Progenitor cell of endocrine pancreas (in vitro differentiated cells): Measurements from ENCODE around the gene CYP4Z1. TPM values are rescaled to one million over a fixed set of nuclear protein-coding genes. Genes with fewer than 3 reads are reported as not detected.
"Not testable (repeated sequence)": the region's sequence is repeated elsewhere in the genome, so short reads cannot be mapped to it uniquely, and the experiment has no call there.

Experiments
- DNase-seq: peaks from one replicate; pipeline ENCODE4 v3.0.0; 2021; ENCODE audit warnings: low spot score; ENCODE audit not compliant: unreplicated experiment
- H3K27ac Mint-ChIP-seq: 2 replicates; pipeline ENCODE4 v1.8.0; 2021; ENCODE audit warnings: mild to moderate bottlenecking, moderate library complexity, mixed read lengths
- H3K27me3 Mint-ChIP-seq: 2 replicates; pipeline ENCODE4 v1.8.0; 2021; ENCODE audit warnings: mixed read lengths
- H3K36me3 Mint-ChIP-seq: 2 replicates; pipeline ENCODE4 v1.8.0; 2022; ENCODE audit warnings: mixed read lengths; ENCODE audit not compliant: insufficient read depth
- H3K4me1 Mint-ChIP-seq: 2 replicates; pipeline ENCODE4 v1.8.0; 2021; ENCODE audit warnings: low read depth, mixed read lengths
- H3K4me3 Mint-ChIP-seq: 2 replicates; pipeline ENCODE4 v1.8.0; 2021; ENCODE audit warnings: low read depth, mild to moderate bottlenecking, moderate library complexity, mixed read lengths
- H3K9me3 Mint-ChIP-seq: 2 replicates; pipeline ENCODE4 v1.8.0; 2021; ENCODE audit warnings: low read depth, mixed read lengths
- total RNA-seq: library from RNA; stranded (reverse); gene quantifications from 2 replicates; pipeline ENCODE4 v1.2.1, GENCODE V29; 2021
- TF ChIP-seq, protein P1 (sequence below): fragments of 200-600 bp; sonication (generic); IDR thresholded peaks from one replicate; pipeline ENCODE4 v1.5.0; 2021; ENCODE audit warnings: antibody characterized with exemption, mild to moderate bottlenecking; ENCODE audit not compliant: unreplicated experiment

Gene CYP4Z1
- total RNA-seq, 1 donor from 2014 or later = not detected

DNA sequence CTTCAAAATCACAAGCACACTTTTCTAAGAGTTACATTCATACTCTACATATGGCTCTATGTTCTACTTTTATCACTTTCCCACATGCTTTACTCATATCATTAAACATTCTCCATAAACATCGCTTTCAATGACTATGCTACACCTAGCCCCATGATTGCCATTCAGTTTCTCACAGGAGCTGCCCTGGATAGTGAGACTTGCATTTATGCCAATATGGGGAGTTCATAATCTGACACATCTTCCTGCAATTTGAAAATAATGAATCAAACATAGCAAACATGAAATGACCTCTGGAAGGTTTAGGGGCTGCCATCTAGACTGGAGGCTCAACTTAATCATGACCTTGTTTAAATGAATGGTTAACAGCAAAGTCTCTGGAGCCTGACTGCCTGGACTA is 61.2 kb downstream of the CYP4Z1 start:
- TF ChIP-seq, protein P1, sequence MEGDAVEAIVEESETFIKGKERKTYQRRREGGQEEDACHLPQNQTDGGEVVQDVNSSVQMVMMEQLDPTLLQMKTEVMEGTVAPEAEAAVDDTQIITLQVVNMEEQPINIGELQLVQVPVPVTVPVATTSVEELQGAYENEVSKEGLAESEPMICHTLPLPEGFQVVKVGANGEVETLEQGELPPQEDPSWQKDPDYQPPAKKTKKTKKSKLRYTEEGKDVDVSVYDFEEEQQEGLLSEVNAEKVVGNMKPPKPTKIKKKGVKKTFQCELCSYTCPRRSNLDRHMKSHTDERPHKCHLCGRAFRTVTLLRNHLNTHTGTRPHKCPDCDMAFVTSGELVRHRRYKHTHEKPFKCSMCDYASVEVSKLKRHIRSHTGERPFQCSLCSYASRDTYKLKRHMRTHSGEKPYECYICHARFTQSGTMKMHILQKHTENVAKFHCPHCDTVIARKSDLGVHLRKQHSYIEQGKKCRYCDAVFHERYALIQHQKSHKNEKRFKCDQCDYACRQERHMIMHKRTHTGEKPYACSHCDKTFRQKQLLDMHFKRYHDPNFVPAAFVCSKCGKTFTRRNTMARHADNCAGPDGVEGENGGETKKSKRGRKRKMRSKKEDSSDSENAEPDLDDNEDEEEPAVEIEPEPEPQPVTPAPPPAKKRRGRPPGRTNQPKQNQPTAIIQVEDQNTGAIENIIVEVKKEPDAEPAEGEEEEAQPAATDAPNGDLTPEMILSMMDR = no peak
- Mint-ChIP-seq H3K36me3 (no peaks in the 10 kb centered on the region), H3K4me1 (peaks cover 8% of the 10 kb centered on the region), H3K27ac (no peak overlapping the region), H3K9me3 (peaks cover 3% of the 10 kb centered on the region), H3K4me3 (no peak overlapping the region), H3K27me3 (no peaks in the 10 kb centered on the region)
- DNase-seq = no peak

DNA sequence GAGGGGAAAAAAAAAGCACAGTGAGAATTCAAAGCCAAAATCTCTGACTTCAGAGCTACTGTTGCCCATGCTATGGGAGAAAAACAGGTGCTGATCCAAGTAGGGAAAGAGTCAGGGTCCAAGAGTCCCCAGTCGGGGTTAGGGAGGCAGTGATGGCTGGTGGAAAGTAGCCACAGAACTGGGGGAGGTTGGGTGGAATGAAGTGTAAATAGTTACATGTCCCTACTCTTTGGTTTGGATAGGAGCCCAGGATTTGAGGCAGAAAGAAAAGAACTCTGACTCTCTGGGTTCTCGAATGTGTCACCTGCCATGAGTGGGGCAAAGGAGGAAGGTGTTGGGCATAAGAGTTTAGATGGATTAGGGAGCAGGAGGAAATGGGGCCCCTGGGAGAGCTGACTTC is 61.8 kb downstream of the CYP4Z1 start:
- H3K36me3 Mint-ChIP-seq, H3K27ac Mint-ChIP-seq, DNase-seq, H3K9me3 Mint-ChIP-seq, H3K27me3 Mint-ChIP-seq, H3K4me1 Mint-ChIP-seq, H3K4me3 Mint-ChIP-seq: not testable (repeated sequence)

DNA sequence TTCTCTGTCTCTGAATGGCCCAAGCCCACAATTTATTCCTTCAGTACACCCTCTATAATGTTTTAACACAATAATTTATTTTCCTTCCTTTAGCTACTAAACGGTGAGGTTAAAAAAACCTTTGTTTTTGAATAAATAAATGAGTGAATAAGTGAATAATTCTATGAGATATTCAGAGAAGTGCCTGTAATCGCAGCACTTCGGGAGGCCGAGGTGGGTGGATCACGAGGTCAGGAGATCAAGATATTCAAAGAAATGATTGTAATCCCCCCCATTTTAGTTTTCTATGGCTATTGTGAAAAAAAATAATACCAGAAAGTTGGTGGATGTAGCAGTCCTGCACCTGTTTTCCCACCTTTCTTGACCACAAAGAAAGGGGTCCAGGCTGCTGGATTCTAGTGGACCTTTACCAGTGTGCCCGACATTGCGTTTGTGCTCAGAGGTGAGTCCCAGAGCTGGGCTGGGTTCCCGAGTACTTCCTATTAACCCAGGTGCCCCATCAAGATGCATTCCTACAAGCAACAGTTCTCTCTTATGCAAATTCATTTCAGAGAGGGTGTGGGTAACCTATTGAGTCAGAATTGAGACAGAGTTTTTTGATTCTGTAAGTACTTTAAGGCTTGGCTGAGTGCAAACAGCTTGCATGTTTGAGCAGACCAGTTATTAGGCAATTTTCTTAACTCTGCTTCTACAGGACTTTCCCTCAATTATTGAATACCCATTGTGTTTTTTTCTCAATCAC is 62.6 kb downstream of the CYP4Z1 start:
- not testable (repeated sequence) for H3K9me3 Mint-ChIP-seq, H3K27ac Mint-ChIP-seq, H3K4me1 Mint-ChIP-seq, DNase-seq, H3K36me3 Mint-ChIP-seq, H3K4me3 Mint-ChIP-seq, H3K27me3 Mint-ChIP-seq

DNA sequence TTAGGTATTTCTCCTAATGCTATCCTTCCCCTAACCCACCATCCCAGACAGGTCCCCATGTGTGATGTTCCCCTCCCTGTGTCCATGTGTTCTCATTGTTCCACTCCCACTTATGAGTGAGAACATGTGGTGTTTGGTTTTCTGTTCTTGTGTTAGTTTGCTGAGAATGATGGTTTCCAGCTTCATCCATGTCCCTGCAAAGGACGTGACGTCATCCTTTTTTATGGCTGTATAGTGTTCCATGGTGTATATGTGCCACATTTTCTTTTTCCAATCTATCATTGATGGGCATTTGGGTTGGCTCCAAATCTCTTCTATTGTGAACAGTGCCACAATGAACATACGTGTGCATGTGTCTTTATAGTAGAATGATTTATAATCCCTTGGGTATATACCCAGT is 65.6 kb downstream of the CYP4Z1 start:
- not testable (repeated sequence) for H3K4me3 Mint-ChIP-seq, H3K4me1 Mint-ChIP-seq, DNase-seq, H3K27me3 Mint-ChIP-seq, H3K27ac Mint-ChIP-seq, H3K36me3 Mint-ChIP-seq, H3K9me3 Mint-ChIP-seq

DNA sequence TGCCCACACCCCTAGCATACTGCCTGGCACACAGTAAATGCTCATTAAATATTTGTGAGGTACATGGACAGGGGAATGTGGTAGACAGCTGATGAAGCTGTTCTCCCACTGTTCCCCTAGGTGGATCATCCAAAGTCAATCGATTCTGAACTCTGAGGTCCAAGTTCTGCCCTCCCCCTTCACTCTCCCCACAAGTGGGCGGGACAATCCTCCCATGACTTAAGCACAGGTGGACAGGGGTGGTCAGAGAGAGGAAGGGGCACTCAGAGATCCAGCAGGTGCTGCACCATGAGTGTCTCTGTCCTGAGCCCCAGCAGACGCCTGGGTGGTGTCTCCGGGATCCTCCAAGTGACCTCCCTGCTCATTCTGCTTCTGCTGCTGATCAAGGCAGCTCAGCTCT is 70.2 kb downstream of the CYP4Z1 start, which contains the start of gene CYP4A22:
CYP4A22 (plus strand) TSS at position 244 of the 400 bp plus-strand sequence; CDS start at position 289, 45 bp downstream.
- Mint-ChIP-seq H3K36me3 (no peaks in the 10 kb centered on the region), H3K27ac (no peak within 1 kb of the TSS), H3K9me3 (peaks cover 5% of the 10 kb centered on the region), H3K4me1 (no peaks in the 10 kb centered on the region), H3K27me3 (peaks cover 13% of the 10 kb centered on the region), H3K4me3 (no peak within 1 kb of the TSS)
- TF ChIP-seq, protein P1 = no peak
- DNase-seq = no peak

DNA sequence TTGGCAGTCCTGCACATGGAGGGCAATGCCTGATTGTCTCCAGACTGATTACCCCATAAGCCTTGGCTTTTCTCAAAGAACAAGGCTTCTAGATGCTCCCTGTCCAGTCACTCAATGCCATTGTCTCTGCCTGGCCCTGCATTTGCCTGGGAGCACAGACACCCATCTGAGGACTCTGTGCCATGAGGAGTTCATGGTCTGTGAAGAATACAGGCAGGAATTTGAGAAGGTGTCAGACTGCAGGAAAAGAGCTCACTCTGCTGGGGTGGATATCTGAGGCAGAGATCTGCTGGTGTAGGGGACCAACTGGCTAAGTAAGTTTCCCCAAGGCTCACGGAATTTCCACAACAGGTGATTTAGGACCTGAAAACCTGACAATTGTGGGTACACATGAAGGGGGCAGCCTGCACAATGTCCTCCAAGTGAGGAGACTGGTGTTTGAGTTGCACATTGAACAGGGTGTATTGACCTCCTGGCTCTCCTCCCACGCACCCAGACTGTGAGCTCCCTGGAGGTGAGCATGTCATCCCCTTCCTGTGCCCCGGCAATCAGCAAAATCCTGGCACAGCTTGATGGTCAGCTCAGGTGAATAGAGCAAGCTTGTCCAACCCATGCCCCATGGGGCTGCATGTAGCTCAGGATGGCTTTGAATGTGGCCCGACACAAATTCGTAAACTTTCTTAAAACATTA is 71.0 kb downstream of the CYP4Z1 start:
- Mint-ChIP-seq H3K36me3 (no peaks in the 10 kb centered on the region), H3K27me3 (peaks cover 13% of the 10 kb centered on the region), H3K9me3 (peaks cover 5% of the 10 kb centered on the region), H3K27ac (no peak overlapping the region), H3K4me1 (no peaks in the 10 kb centered on the region), H3K4me3 (no peak overlapping the region)
- TF ChIP-seq, protein P1 = no peak
- DNase-seq = no peak

DNA sequence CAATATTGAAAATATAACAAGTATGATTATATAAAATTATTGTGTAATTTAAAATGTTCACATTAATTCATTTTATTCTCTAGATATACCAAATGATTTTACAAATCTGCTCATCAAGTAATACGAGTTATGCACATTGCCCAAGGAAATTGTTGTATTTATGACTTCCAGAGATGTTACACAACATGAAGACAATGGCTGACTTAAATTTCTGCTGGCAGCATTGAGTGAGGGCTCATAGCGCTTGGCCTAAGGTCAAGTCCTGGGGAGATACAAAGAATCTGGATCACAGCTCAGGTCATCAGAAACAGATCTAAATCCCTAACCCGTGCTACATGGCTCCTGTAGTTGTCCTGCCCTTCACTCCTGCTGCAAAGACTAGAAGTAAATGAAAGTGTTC is 73.3 kb downstream of the CYP4Z1 start:
- not testable (repeated sequence) for DNase-seq, H3K36me3 Mint-ChIP-seq, H3K27me3 Mint-ChIP-seq, H3K9me3 Mint-ChIP-seq, H3K4me1 Mint-ChIP-seq, H3K27ac Mint-ChIP-seq, H3K4me3 Mint-ChIP-seq
